Adrenal gland (tissue), 5 donors: Measurements from ENCODE around the gene FSTL5.

Experiments
- POLR2A ChIP-seq, 2 donors: fragments of 450-650 bp; IDR thresholded peaks; one replicate each; pipeline ENCODE4 v1.6.1; 2017; ENCODE audit warnings: antibody characterized with exemption in 2 of 2, mild to moderate bottlenecking in 2 of 2, moderate library complexity in 1 of 2
- TF ChIP-seq, protein P1 (sequence below), 6 experiments: fragments of 450-650 bp in 4 of 6; fragments of 200-600 bp in 2 of 6; sonication (generic) in 1 of 6; IDR thresholded peaks; 1 replicate in 5 of 6; 2 replicates in 1 of 6; pipeline versions ENCODE4 v1.5.1 to v1.8.0; 2016 to 2021; ENCODE audit warnings: antibody characterized with exemption in 6 of 6, mild to moderate bottlenecking in 2 of 6, moderate library complexity in 1 of 6
- donor health status: DM: no; HTN: no; CAD: no.

DNA sequence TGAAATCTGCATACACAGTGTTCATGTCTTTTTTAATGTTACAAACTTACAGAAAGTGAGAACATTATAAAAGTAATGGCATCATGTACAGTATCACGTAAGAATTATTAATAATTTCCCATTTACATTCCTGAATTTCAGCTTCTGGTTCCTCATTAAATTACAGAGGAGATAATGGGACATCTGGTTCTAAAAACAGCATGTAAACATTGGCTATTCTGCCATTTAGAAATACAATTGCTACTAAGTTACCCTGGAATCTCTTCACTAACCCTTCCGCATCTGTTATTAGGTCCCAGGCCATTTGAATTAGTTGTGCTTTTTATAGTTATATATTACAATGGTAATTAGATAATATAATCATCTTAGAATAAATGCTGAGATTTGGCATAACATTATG, 505.1 kb downstream of the FSTL5 start:
- TF ChIP-seq, protein P1, sequence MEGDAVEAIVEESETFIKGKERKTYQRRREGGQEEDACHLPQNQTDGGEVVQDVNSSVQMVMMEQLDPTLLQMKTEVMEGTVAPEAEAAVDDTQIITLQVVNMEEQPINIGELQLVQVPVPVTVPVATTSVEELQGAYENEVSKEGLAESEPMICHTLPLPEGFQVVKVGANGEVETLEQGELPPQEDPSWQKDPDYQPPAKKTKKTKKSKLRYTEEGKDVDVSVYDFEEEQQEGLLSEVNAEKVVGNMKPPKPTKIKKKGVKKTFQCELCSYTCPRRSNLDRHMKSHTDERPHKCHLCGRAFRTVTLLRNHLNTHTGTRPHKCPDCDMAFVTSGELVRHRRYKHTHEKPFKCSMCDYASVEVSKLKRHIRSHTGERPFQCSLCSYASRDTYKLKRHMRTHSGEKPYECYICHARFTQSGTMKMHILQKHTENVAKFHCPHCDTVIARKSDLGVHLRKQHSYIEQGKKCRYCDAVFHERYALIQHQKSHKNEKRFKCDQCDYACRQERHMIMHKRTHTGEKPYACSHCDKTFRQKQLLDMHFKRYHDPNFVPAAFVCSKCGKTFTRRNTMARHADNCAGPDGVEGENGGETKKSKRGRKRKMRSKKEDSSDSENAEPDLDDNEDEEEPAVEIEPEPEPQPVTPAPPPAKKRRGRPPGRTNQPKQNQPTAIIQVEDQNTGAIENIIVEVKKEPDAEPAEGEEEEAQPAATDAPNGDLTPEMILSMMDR (IDR thresholded peaks at IDR 0.05) = no peak
- TF ChIP-seq POLR2A (IDR thresholded peaks at IDR 0.05) = no peak
